GM12891 (cell line): Measurements from ENCODE around the gene FOXN3.

Experiments used
- DNase-seq: peaks from one replicate; pipeline ENCODE4 v3.0.0; 2011; ENCODE audit warnings: low spot score; ENCODE audit not compliant: insufficient read length
- FAIRE-seq: peaks from 2 replicates; lab custom pipeline; 2011; peaks lifted over from hg19 to GRCh38; lab: Jason Lieb, UNC
- PAX5 ChIP-seq: IDR thresholded peaks from 2 replicates; pipeline ENCODE4 v1.6.1; 2011; ENCODE audit warnings: low read length, moderate library complexity, mild to moderate bottlenecking; ENCODE audit not compliant: insufficient read depth, severe bottlenecking
- POLR2A ChIP-seq: IDR thresholded peaks from 2 replicates; pipeline ENCODE4 v1.6.1; 2011; ENCODE audit warnings: low read depth, low read length, control low read depth
- POLR2AphosphoS5 ChIP-seq: IDR thresholded peaks from 2 replicates; pipeline ENCODE4 v1.6.1; 2011; ENCODE audit warnings: low read depth, low read length, control low read depth
- POU2F2 ChIP-seq: IDR thresholded peaks from 2 replicates; pipeline ENCODE4 v1.6.1; 2011; ENCODE audit warnings: low read depth, mild to moderate bottlenecking, control low read depth, low read length, moderate library complexity
- SPI1 ChIP-seq: IDR thresholded peaks from 2 replicates; pipeline ENCODE4 v1.6.1; 2011; ENCODE audit warnings: low read depth, low read length, control low read depth
- TAF1 ChIP-seq: IDR thresholded peaks from 2 replicates; pipeline ENCODE4 v1.6.1; 2011; ENCODE audit warnings: low read depth, low read length, control low read depth

The FOXN3 gene

DNA sequence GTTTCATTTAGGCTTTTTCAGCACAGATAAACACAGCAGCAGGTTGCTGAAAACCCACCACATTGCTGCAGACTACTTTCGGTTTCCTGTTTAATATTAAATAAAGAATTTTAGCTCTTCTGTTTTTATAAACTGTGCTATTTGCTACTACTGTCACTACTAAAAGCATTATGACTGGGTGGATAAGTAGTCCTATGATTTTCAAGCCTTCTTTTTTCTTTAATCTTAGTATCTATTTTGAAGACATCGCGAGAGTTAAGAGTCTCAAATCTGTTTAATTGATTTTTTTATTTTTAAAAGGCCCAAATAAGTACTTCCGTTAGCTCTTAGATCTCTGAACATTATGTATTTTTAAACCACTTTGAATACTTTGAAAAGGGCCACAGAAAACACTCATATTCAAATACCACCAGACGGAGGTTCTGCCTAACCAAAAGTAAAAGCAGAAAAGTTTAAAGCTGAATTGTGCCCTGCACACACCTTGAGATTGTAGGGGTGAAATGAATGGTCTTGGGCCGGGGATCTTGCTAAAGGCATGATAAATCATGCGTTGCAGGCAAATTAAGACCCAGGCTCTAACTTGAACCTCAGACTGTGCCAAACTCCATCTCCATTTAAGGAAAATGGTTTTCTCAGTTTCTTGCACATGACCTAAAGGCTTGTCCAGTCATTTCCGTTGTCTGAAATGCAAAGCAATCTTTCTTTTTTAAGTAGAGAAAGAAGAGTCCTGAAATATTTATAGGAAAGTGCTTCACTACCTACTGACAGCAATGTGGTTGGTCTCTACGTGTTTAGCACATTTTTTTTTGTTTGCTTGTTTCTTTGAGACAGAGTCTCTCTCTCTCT is 13.6 kb upstream of the FOXN3 start:
- peak; percentile 63 for FAIRE-seq
- TF ChIP-seq POLR2AphosphoS5 (0 out of 2 replicates have a peak, but pooled peaks have one; percentile 41), TAF1 (no peak), POU2F2 (peak; percentile 97), PAX5 (peak; percentile 83), POLR2A (peak; percentile 22; the same call in 1 of the 2 replicates)
- DNase-seq = peak; percentile 67

DNA sequence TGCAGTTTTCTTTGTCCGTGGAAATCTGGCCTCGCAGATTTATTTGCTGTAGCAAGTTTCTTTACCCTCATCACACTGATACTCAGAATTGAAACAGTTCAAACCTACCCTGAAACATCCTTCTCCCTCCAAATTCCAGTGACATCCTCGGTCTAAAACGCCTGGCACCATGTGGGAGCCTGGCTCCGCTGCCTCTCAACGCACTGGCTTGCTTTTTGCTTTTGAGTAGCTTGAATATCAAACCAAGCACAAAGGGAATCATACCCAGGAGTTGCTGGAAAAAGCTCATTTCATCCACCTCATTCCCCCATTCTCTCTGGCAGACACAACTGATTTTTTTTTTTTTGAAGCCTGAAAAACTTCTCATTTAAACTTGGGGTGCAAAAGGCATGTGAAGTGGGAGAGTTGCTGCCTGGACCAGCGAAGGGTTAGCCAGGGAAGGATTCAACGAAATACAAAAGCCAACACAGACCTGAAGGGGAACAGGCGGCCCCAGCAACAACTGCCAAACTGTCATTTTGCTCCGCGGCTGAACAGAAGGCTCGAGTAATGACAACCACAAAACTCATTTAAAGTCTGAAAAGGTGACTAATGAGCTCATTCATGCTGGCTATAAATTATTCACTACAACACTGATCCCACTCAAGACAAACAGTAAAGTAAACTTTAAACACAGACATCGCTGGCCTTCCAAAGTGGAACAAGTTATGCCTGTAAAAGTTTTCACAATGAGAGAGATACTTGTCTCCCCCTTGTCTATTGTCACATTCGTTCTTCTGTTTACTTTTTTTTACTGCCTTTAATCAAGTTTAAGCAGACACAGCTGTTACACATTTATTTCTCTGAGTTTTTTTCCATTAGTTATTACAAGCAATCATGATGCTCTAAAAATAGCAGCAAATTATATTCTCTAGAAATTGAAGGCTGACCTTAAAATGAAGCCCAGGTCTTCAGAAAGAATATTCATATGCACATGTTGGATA is 12.5 kb upstream of the FOXN3 start:
- FAIRE-seq (peak; percentile 50), DNase-seq (no peak)
- TF ChIP-seq POLR2A = no peak
- 0 out of 2 replicates have a peak, but pooled peaks have one; percentile 5 for TF ChIP-seq SPI1

DNA sequence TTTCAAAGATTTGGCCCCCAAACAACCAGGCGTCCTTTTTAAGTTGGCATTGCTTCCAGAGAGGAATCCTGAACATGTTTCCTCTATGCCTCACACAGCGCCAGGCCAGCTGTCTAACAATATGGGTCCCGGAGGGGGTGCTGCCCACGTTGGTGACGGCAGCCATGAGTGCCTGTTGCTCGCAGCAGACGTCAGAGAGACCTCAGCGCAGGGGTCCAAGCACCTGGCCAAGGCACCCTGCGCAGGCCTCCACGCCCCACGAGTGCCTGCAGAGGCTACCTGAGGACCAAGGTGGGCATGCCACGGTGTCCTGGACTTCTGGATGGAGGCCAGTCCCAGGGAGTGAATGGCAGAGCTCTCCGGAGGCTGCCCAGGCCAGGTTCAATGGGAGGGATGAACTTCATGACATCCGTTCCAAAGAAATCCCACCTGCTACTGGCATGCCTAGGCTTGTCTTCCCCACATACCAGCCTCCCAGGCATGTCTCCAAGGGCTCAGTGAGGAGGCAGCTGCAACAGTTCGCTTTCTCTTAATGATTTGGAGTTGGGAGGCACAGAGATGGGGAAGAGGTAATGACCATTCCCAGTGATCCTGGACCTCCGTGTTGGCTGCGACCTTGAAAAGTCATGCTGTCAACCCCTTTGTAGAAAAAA is 11.6 kb upstream of the FOXN3 start:
- no peak for DNase-seq
- no peak for FAIRE-seq
- TF ChIP-seq TAF1 (no peak), POLR2AphosphoS5 (no peak), PAX5 (no peak), SPI1 (no peak), POLR2A (no peak), POU2F2 (no peak)

DNA sequence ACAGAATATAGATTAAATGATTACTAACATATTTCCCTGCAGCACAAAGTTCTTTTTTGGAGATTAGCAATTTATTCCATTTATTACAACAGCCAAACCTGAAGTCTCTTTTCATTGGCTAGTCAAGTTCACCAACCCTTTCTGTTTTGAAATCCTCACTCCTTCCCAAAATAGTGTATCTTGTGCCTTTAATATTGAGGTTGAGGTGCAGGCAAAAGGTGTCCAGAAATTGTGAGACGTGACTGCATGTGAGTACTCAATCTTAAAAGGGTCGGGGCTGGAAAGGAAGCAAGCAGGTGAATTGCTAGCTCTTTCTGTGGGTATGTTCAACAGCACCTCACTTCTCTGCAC is 11.1 kb upstream of the FOXN3 start:
- TF ChIP-seq POLR2A = no peak
- TF ChIP-seq SPI1 = no peak
- TF ChIP-seq PAX5 = no peak
- no peak for DNase-seq
- FAIRE-seq = no peak

DNA sequence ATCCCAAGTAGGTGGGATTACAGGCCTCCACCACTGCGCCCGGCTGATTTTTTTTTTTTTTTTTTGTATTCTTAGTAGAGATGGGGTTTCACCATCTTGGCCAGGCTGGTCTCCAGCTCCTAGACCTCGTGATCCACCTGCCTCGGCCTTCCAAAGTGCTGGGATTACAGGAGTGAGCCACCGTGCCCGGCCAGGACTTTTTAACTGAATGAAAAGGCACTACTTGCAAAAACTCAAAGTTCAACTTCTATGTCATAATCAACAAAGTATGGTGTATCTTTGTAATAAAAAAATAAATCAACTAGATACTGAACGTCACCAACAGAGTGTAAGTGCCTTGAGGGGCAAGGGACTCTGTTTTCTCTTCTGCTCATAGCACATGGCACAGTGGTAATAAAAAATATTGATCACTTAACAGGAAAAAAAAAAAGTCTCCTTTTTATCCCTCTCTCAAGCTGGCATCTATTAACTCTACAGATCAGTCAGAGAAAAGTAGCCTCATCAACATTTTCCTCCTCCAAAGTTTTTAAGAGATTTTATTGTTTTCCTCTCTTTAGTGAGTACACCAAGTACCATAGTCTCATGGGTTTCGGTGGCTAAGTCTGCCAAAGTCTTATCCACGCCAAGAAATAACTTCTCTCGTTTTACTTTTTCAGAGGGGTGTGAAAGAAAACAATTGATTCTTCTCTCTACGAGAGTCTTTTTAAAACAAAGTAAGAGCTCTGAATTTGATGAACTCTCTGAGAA is 10.6 kb upstream of the FOXN3 start:
- no peak for TF ChIP-seq TAF1
- TF ChIP-seq POU2F2 = no peak
- no peak for TF ChIP-seq POLR2AphosphoS5
- TF ChIP-seq PAX5 = no peak
- TF ChIP-seq POLR2A = no peak
- TF ChIP-seq SPI1 = no peak
- DNase-seq = no peak
- no peak for FAIRE-seq

GRCh38 chr14:89425931-89426330 is 8.9 kb upstream of the FOXN3 start:
- DNase-seq (no peak), FAIRE-seq (peak; percentile 68)
- no peak for TF ChIP-seq PAX5
- peak; percentile 96 for TF ChIP-seq POU2F2

GRCh38 chr14:89424241-89424640 is 7.2 kb upstream of the FOXN3 start:
- DNase-seq (no peak), FAIRE-seq (no peak)
- no peak for TF ChIP-seq POLR2A
- no peak for TF ChIP-seq POU2F2
- no peak for TF ChIP-seq PAX5
- no peak for TF ChIP-seq TAF1
- no peak for TF ChIP-seq SPI1
- no peak for TF ChIP-seq POLR2AphosphoS5

DNA sequence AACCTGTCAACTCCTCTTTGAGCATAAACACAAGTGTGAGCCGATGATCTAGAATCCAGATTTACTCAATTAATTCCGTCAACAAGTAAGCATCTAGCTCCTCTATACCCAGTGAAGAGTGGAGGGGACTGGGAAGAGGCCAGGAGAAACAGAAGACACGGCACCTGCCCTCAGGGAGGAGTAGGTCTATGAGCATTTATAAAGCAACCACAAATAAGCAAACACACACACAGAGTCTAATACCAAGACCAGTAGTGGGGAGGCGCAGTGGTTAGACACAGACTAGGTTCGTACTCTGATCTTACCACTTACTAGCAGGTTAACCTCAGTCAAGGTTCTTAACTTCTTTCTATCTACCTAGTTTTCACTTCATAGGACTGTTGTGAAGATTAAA is 5.9 kb upstream of the FOXN3 start:
- TF ChIP-seq POLR2AphosphoS5 (no peak), PAX5 (no peak), POLR2A (no peak), TAF1 (no peak), SPI1 (no peak), POU2F2 (no peak)
- no peak for DNase-seq

DNA sequence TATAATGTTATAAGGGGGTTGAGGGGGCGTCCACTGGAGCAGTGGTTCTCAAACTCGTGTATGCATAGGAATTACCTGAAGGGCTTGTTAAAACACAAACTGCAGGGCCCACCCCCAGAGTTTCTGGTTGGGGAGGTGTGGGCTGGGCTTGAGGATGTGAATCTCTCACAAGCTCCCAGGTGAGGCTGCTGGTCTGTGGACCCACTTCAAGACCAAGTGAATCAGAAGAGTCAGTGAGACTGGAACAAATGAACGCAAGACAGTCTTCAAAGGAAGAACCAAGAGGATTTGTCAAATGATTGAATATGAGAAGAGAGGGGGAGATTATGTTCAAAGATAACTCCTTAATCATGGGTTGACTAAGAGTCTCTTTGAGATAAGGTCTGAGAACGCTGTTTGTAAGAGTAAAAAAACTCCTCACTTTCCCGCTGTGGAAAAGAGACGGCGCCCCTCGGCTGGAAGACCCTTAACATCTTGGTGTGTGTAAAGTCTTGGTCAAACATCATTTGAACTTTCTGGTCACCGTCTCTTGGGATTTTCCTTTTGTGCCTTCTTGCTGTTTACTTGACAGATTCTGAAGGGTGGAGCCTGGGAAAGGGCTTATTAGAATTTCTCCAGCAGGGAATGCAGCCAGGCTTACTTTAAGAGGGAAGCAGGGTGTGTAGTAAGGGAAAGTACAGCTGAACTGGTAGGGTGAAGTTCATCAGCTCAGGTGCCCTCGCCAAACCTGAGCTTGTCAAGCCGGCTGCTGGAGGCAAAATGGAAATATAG is 5.3 kb upstream of the FOXN3 start:
- no peak for TF ChIP-seq POLR2AphosphoS5
- TF ChIP-seq POU2F2 = no peak
- TF ChIP-seq PAX5 = no peak
- TF ChIP-seq POLR2A = no peak
- TF ChIP-seq SPI1 = no peak
- TF ChIP-seq TAF1 = no peak
- no peak for DNase-seq
- FAIRE-seq = no peak

More for the DNA sequence above, 5.9 kb upstream of the FOXN3 start:
- no peak for FAIRE-seq
